ENCODE measurements around the gene ERVH48-1.

DNA sequence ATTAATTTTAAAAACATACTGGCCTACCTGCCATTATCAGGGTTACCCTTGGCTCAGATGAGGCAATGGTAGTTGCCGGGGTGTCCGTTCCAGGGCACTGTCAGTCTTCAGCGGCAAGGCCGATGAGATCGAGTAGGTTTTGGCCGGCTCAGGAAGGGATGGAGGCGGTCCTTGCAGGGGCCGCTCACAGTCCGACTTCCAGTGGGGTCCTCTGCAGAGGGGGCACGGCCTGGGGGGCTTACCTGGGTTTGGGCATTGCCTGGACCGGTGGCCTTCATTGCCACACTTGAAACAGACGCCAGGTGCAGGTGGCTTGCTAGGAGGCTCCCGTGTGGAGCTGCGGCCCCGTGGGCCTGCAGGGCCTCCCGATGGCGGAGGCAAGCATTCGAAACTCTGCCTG lies 2.5 kb downstream of the ERVH48-1 start:
- TF ChIP-seq, protein P1, sequence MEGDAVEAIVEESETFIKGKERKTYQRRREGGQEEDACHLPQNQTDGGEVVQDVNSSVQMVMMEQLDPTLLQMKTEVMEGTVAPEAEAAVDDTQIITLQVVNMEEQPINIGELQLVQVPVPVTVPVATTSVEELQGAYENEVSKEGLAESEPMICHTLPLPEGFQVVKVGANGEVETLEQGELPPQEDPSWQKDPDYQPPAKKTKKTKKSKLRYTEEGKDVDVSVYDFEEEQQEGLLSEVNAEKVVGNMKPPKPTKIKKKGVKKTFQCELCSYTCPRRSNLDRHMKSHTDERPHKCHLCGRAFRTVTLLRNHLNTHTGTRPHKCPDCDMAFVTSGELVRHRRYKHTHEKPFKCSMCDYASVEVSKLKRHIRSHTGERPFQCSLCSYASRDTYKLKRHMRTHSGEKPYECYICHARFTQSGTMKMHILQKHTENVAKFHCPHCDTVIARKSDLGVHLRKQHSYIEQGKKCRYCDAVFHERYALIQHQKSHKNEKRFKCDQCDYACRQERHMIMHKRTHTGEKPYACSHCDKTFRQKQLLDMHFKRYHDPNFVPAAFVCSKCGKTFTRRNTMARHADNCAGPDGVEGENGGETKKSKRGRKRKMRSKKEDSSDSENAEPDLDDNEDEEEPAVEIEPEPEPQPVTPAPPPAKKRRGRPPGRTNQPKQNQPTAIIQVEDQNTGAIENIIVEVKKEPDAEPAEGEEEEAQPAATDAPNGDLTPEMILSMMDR (IDR thresholded peaks at IDR 0.05 in 8 of 11, conservative IDR thresholded peaks at IDR 0.05 in 3 of 11) = no peak
- no peak for TF ChIP-seq POLR2A (IDR thresholded peaks at IDR 0.05)

Data from spleen (tissue), 7 donors.